HepG2 (cell line): ENCODE results near the gene PELI1. TPM values are rescaled to one million over a fixed set of nuclear protein-coding genes. Genes with fewer than 3 reads are reported as not detected.

Experiments
- AGO2 ChIP-seq: fragments of 200-400 bp; formaldehyde crosslinking; optimal IDR thresholded peaks from 2 replicates; pipeline ENCODE3; 2017; ENCODE audit warnings: mild to moderate bottlenecking, low read depth, low read length, moderate library complexity
- DDIT3 ChIP-seq: sonication (generic); formaldehyde crosslinking; IDR thresholded peaks from 2 replicates; pipeline ENCODE4 v1.4.0; 2020; ENCODE audit warnings: mild to moderate bottlenecking, missing genetic modification reagents
- DRAP1 ChIP-seq: IDR thresholded peaks from 2 replicates; pipeline ENCODE4 v1.6.1; 2016; ENCODE audit warnings: missing genetic modification reagents, missing compliant biosample characterization
- ESRRA ChIP-seq: sonication (generic); formaldehyde crosslinking; IDR thresholded peaks from 2 replicates; pipeline ENCODE4 v1.5.1; 2020; ENCODE audit warnings: mild to moderate bottlenecking, low read depth, missing genetic modification reagents
- GABPA ChIP-seq, 2 experiments: IDR thresholded peaks; 2 replicates each; pipeline ENCODE4 v1.6.1; 2011 to 2016; ENCODE audit warnings: low read depth in 2 of 2, low read length in 1 of 2, missing biosample characterization in 1 of 2, missing genetic modification characterization in 1 of 2
- GATAD1 ChIP-seq: IDR thresholded peaks from 2 replicates; pipeline ENCODE4 v1.6.1; 2016; ENCODE audit warnings: missing genetic modification reagents, missing compliant biosample characterization
- HDAC1 ChIP-seq: sonication (generic); formaldehyde crosslinking; IDR thresholded peaks from 2 replicates; pipeline ENCODE4 v1.5.1; 2020; ENCODE audit warnings: mild to moderate bottlenecking, missing genetic modification reagents
- HMG20B ChIP-seq: conservative IDR thresholded peaks from 2 replicates; pipeline ENCODE4 v1.6.1; 2016; ENCODE audit warnings: missing genetic modification reagents, missing compliant biosample characterization
- IRX3 ChIP-seq: sonication (generic); formaldehyde crosslinking; IDR thresholded peaks from 2 replicates; pipeline ENCODE4 v1.8.1; 2023; ENCODE audit warnings: mild to moderate bottlenecking, low read depth, missing genetic modification reagents, borderline replicate concordance
- KLF9 ChIP-seq: IDR thresholded peaks from 2 replicates; pipeline ENCODE4 v1.6.1; 2016; ENCODE audit warnings: low read depth
- KMT2B ChIP-seq: IDR thresholded peaks from 2 replicates; pipeline ENCODE4 v1.6.1; 2016; ENCODE audit warnings: missing genetic modification reagents, missing compliant biosample characterization
- NCOA5 ChIP-seq: sonication (generic); formaldehyde crosslinking; IDR thresholded peaks from 2 replicates; pipeline ENCODE4 v1.4.0; 2020; ENCODE audit warnings: missing genetic modification reagents
- NFE2L1 ChIP-seq: sonication (generic); formaldehyde crosslinking; IDR thresholded peaks from 2 replicates; pipeline ENCODE4 v1.4.0; 2020; ENCODE audit warnings: missing genetic modification reagents, mild to moderate bottlenecking, borderline replicate concordance
- NR1H2 ChIP-seq: sonication (generic); formaldehyde crosslinking; IDR thresholded peaks from 2 replicates; pipeline ENCODE4 v1.8.1; 2022; ENCODE audit warnings: low read depth, missing genetic modification reagents, borderline replicate concordance
- NR2C2 ChIP-seq: sonication (generic); formaldehyde crosslinking; IDR thresholded peaks from 2 replicates; pipeline ENCODE4 v1.4.0; 2020; ENCODE audit warnings: missing genetic modification reagents, mild to moderate bottlenecking, moderate library complexity, borderline replicate concordance
- NR2F1 ChIP-seq, 2 experiments: fragments of 450-650 bp in 1 of 2; formaldehyde crosslinking in 1 of 2; IDR thresholded peaks; 2 replicates each; pipeline versions ENCODE4 v1.5.0 to v1.6.1; 2016 to 2020; ENCODE audit warnings: mild to moderate bottlenecking in 1 of 2, missing compliant biosample characterization in 1 of 2, missing genetic modification reagents in 1 of 2, moderate library complexity in 1 of 2
- POLR2A ChIP-seq, 2 experiments: IDR thresholded peaks; 2 replicates each; pipeline ENCODE4 v1.6.1; 2011; ENCODE audit warnings: low read depth in 2 of 2, low read length in 2 of 2, mild to moderate bottlenecking in 1 of 2, moderate library complexity in 1 of 2; ENCODE audit not compliant: insufficient read depth in 1 of 2
- POLR2AphosphoS2 ChIP-seq: IDR thresholded peaks from 2 replicates; pipeline ENCODE4 v1.6.1; 2011; ENCODE audit warnings: low read depth, low read length, improper control_type of control experiment
- POLR2G ChIP-seq: fragments of 200-400 bp; formaldehyde crosslinking; IDR thresholded peaks from 2 replicates; pipeline ENCODE4 v1.6.1; 2018; ENCODE audit warnings: mild to moderate bottlenecking, low read depth, low read length, moderate library complexity
- SATB2 ChIP-seq: sonication (generic); formaldehyde crosslinking; IDR thresholded peaks from 2 replicates; pipeline ENCODE4 v1.5.0; 2020; ENCODE audit warnings: missing genetic modification reagents
- SIX4 ChIP-seq: sonication (generic); formaldehyde crosslinking; IDR thresholded peaks from 2 replicates; pipeline ENCODE4 v1.4.0; 2020; ENCODE audit warnings: missing genetic modification reagents
- ZBTB2 ChIP-seq: sonication (generic); formaldehyde crosslinking; IDR thresholded peaks from 2 replicates; pipeline ENCODE4 v1.8.0; 2022; ENCODE audit warnings: low read depth, missing genetic modification reagents
- ZBTB3 ChIP-seq: sonication (generic); formaldehyde crosslinking; IDR thresholded peaks from 2 replicates; pipeline ENCODE4 v1.4.0; 2020; ENCODE audit warnings: low read depth, mild to moderate bottlenecking, moderate library complexity, missing genetic modification reagents, borderline replicate concordance
- ZNF747 ChIP-seq: sonication (generic); formaldehyde crosslinking; IDR thresholded peaks from 2 replicates; pipeline ENCODE4 v1.8.1; 2023; ENCODE audit warnings: missing genetic modification reagents, mild to moderate bottlenecking, borderline replicate concordance
- ZNF761 ChIP-seq: sonication (generic); formaldehyde crosslinking; conservative IDR thresholded peaks from 2 replicates; pipeline ENCODE4 v1.4.0; 2020; ENCODE audit warnings: mild to moderate bottlenecking, missing genetic modification reagents
- ZNF781 ChIP-seq: sonication (generic); formaldehyde crosslinking; IDR thresholded peaks from 2 replicates; pipeline ENCODE4 v1.5.1; 2020; ENCODE audit warnings: borderline replicate concordance, mild to moderate bottlenecking, missing genetic modification reagents; ENCODE audit errors: not compliant biosample characterization
- ZSCAN31 ChIP-seq: sonication (generic); formaldehyde crosslinking; IDR thresholded peaks from 2 replicates; pipeline ENCODE4 v1.5.0; 2020; ENCODE audit warnings: low read depth, mild to moderate bottlenecking, missing genetic modification reagents
- polyA plus RNA-seq, 8 experiments: library from polyadenylated mRNA; depleted of rRNA in 3 of 8; stranded (reverse) in 7 of 8; unstranded in 1 of 8; fragments of >200 nt; fragmentation: Illumina TruSeq in 4 of 8; extraction: Trizol in 4 of 8; gene quantifications; 2 replicates each; pipeline versions ENCODE4 v1.2.1 to v1.2.3, GENCODE V29; 2011 to 2016; ENCODE audit warnings: low read depth in 4 of 8, missing spikeins in 1 of 8, mixed read lengths in 1 of 8; ENCODE audit not compliant: insufficient read depth in 1 of 8
- total RNA-seq, 5 experiments: library from RNA; depleted of rRNA; stranded (reverse); fragments of >200 nt; fragmentation: Illumina TruSeq; extraction: Trizol; gene quantifications; 2 replicates each; pipeline ENCODE4 v1.2.3, GENCODE V29; 2016; ENCODE audit warnings: low read depth in 1 of 5
- TF ChIP-seq, protein P1 (sequence below): sonication (generic); formaldehyde crosslinking; IDR thresholded peaks from 2 replicates; pipeline ENCODE4 v1.5.1; 2020; ENCODE audit warnings: missing genetic modification reagents, mild to moderate bottlenecking, borderline replicate concordance

Gene PELI1
- total and polyA plus RNA-seq, 2 of the 13 experiments (the other 11 are each of a cell fraction or from before 2014, with no cell fraction given), result 12.5 to 16.2 TPM

DNA sequence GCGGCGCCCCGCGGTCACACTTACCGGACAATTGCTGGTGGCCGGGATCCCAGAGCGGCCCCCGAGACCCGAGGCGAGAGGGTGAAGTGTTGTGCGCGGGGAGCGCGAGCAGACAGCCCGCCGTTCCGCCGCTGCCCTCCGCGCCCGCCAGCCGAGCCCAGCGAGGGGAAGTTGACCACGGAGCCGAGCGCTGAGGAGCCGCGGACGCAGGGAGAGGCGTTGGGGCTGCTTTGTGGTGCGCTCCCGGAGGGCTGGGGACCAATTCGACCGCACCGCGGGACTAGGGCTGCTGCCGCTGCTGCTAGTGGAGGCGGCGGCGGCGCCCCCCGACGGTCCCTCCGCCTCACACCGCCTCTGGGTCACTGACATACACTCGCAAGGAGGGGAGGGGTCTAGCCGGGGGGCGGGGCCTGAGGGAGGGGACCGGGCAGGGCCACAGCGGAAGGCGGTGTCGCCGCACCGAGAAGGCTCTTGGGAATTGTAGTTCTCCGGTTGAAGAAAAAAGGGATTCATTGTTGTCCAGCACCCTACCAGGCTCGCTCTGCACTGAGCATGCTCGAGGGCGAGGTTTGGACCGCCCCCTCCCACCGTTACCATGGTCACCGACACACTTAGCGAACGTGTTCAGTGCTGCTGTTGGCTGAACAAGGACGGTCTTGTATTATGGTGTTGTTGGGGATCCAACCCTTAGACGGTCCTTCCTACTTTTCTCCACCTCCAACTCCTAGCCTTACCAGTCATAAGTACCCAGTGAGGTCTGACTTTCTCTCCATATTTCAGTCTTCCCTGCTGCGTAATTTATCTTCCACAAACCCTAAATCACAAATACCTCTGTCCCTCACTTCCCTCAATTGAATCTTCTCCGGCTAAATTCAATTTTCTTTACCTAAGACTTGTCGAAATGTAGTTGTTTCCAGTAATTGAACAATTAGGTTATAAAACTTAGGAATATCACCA is at the start of gene PELI1 (continued):
- TF ChIP-seq NR2C2 (no peak; the same call in 1 of the 2 replicates), ZBTB2 (CRISPR knock-in tag) (no peak), DDIT3 (no peak), GABPA (IDR thresholded peaks at IDR 0.05; ENCODE audit: low read depth, low read length) (peak; percentile 61), GABPA (CRISPR knock-in tag; IDR thresholded peaks at IDR 0.05; ENCODE audit: low read depth) (peak; percentile 95), AGO2 (peak; percentile 89), NFE2L1 (no peak), ZNF781 (no peak), ZBTB3 (CRISPR knock-in tag) (no peak; the same call in 1 of the 2 replicates), KLF9 (CRISPR knock-in tag) (no peak), ZNF761 (CRISPR knock-in tag) (peak; percentile 81), SIX4 (CRISPR knock-in tag) (no peak), ZSCAN31 (CRISPR knock-in tag) (peak; percentile 91), DRAP1 (CRISPR knock-in tag) (peak; percentile 95), SATB2 (CRISPR knock-in tag) (no peak), GATAD1 (peak; percentile 42; the same call in 1 of the 2 replicates), IRX3 (no peak), POLR2G (peak; percentile 94), HMG20B (CRISPR knock-in tag) (no peak), NCOA5 (CRISPR knock-in tag) (no peak), POLR2A (IDR thresholded peaks at IDR 0.05; ENCODE audit: insufficient read depth in 1 of 2, low read depth in 2 of 2, low read length in 2 of 2) (peak; percentile 96 to 98), NR1H2 (CRISPR knock-in tag) (no peak), POLR2AphosphoS2 (no peak), HDAC1 (peak; percentile 89), ZNF747 (CRISPR knock-in tag) (peak; percentile 94), ESRRA (CRISPR knock-in tag) (no peak), NR2F1 (CRISPR knock-in tag; IDR thresholded peaks at IDR 0.05) (no peak; a peak in 1 of 4 replicates), KMT2B (peak; percentile 85)
- TF ChIP-seq, protein P1, sequence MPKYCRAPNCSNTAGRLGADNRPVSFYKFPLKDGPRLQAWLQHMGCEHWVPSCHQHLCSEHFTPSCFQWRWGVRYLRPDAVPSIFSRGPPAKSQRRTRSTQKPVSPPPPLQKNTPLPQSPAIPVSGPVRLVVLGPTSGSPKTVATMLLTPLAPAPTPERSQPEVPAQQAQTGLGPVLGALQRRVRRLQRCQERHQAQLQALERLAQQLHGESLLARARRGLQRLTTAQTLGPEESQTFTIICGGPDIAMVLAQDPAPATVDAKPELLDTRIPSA (CRISPR knock-in tag), result peak; percentile 86
